AG09309 (cell line): ENCODE results near the gene SIDT2.

Source experiments
- DNase-seq: peaks from one replicate; pipeline ENCODE4 v3.0.0-alpha.2; 2010; ENCODE audit warnings: low read depth
- H3K4me3 ChIP-seq: 2 replicates; pipeline ENCODE4 v1.5.1; 2011; ENCODE audit warnings: mild to moderate bottlenecking, low read depth, low read length, moderate library complexity; ENCODE audit not compliant: control insufficient read depth
- TF ChIP-seq, protein P1 (sequence below): IDR thresholded peaks from 2 replicates; pipeline ENCODE4 v1.5.1; 2011; ENCODE audit warnings: mild to moderate bottlenecking, low read depth, low read length, inconsistent platforms; ENCODE audit not compliant: insufficient read depth, control insufficient read depth; ENCODE audit errors: missing control alignments

SIDT2 gene

DNA sequence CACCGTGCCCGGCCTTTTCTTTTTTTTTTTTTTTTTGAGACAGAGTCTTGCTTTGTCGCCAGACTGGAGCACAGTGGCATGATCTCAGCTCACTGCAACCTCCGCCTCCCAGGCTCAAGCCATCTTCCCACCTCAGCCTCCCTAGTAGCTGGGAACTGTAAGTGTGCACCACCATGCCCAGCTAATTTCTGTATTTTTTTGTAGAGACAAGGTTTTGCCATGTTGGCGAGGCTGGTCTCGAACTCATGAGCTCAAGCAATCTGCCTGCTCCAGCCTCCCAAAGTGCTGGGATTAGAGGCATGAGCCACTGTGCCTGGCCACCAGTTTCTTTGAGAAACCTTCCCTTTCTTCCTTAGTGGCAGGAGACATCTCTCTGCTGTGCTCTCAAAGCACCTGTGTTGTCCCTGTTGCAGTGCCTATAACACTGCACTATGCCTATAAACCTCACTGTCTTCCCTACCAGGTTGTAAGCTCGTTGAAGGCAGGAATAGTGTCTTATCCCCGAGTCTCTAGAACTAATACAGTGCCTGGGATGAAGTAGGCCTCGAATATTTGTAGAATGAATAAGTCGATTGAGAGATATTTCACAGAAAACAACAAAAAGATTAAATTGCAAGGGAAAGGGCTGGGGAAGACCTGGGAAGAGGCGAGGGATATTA lies 34.3 kb downstream of the SIDT2 start:
- DNase-seq: no peak
- no peak overlapping the region for H3K4me3 ChIP-seq
- TF ChIP-seq, protein P1, sequence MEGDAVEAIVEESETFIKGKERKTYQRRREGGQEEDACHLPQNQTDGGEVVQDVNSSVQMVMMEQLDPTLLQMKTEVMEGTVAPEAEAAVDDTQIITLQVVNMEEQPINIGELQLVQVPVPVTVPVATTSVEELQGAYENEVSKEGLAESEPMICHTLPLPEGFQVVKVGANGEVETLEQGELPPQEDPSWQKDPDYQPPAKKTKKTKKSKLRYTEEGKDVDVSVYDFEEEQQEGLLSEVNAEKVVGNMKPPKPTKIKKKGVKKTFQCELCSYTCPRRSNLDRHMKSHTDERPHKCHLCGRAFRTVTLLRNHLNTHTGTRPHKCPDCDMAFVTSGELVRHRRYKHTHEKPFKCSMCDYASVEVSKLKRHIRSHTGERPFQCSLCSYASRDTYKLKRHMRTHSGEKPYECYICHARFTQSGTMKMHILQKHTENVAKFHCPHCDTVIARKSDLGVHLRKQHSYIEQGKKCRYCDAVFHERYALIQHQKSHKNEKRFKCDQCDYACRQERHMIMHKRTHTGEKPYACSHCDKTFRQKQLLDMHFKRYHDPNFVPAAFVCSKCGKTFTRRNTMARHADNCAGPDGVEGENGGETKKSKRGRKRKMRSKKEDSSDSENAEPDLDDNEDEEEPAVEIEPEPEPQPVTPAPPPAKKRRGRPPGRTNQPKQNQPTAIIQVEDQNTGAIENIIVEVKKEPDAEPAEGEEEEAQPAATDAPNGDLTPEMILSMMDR: no peak

DNA sequence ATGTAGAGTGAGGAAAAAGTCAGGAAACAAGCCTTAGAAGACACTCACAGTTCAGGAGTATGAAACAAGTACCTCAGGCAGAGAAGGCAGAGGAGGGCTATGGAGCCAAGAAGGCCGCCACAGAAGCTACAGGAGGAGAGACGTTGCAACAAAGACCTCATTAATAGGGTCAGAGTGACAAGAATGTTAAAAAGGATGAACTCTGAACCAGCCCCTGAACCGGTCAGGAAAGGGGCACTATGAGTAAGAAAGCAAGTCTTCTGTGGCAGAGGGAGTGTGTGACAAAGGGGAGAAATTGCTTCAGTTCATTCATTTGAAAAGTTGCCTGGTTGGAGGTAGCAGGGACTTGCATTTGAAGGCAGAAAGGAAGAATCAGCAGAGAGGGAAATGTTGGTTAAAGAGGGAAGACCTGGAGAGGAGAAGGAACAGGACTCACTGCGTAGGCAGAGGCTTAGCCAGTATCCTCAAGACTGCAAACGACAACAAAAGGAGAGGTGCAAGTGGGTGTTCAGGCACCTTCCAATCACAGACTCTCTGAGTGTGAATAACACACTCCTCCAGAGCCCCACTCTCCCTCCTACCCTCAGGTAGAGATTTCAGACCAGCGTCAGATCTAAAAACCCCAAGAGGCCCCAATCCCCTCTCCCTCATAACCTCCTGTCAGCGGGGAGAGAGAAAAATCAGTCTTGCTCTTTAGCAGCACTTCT lies 36.0 kb downstream of the SIDT2 start:
- no peak for DNase-seq
- no peak overlapping the region for H3K4me3 ChIP-seq
- TF ChIP-seq, protein P1: no peak

DNA sequence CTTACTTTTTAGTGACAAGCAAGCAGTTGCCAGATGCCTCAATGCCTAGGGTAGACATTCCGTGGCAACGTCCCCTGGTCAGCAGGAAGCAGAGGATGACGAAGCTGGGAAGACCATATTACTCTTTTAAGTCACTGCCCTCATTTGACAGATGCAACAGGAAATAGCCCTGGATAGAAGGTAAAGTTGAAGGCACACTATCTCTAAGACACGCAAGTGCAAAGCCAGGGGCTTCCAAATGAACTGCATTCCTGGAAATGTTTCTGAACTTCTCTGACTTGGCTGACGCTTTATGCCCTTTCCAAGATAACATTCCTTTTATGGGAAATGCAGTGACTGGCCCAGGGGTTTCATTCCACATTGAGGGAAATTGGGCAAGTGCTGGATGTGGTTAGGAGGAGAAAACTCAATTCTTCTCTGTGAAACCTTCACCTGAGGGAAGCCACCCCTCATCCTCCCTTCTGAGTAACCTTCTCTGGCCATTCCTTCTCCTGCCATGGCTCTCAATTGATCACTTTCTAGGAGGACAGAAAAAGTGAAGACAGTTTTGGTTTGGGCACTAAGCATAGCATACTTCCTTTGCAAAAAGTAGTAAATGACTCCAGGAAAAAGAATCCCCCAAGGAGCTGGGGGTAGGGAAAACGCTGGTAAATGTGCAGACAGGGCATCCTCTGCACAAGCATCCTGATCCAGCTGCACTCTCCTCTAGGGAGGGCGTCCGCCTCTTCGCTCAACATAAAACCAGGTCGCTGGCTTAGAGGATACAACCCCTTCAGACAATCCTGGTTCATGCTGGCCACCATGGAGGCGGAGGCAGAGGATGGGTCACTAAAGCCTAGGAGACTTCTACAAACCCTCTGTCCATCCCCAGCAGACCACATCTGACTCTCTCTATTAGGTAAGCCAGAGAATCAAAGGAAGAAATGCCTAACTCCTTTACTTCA lies 38.9 kb downstream of the SIDT2 start:
- no peak overlapping the region for H3K4me3 ChIP-seq
- TF ChIP-seq, protein P1: no peak
- DNase-seq: peak; percentile 58

DNA sequence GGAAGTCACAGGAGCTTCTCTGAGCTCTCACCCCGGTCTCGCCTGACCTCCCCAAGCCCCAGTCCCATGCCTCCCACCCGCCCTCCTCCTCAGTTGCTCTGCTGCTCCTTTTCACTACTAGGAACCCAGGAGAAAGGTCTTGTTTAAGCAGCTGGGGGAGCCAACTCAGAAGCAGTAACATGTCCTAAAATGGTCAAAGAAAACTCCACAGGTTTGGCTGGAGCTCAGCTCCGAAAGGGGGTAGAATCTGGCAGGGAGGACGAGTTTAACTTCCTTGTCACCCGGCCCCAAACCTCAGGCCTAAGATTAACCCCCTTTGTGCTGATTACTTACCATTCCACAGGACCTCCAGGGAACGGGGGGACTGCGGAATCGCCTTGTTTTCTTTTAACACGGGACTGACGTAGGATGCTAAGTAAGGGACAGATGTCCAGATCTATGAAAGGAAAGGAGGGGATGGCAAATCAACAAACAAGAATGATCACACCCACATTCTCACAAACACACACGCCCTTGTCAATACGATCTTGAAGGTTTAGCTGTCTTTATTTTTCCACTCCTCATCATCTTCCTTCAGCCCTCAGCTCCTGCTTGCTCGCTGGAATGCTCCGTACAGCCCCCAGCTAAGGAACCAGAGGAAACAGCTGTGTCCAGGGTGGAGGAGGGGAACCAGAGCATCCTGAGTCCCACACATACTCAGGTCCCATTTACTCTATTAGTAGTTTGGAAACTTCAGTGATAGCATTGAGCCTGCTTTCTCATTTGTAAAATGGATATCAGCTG lies 39.8 kb downstream of the SIDT2 start:
- no peak overlapping the region for H3K4me3 ChIP-seq
- TF ChIP-seq, protein P1: no peak
- no peak for DNase-seq

DNA sequence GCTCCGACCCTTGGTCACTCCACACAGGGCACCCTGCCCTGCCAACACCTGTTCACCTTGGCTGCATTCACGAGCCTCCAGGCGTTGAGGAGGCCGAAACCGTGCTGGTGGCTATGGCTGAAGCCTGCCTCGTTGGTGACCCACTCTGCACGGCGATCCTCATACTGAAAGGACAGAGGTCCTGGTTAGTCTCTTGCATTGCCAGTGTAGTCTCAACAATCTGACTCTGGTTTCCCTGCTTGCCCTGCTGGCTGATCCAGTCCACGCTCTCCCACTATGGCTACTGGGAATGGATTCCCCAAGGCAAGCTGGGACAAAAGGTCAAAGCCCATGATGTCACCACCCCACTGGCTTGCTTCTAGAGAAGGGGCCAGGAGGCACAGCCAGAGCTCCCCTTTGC lies 40.5 kb downstream of the SIDT2 start:
- DNase-seq: no peak
- TF ChIP-seq, protein P1: no peak
- no peak overlapping the region for H3K4me3 ChIP-seq

DNA sequence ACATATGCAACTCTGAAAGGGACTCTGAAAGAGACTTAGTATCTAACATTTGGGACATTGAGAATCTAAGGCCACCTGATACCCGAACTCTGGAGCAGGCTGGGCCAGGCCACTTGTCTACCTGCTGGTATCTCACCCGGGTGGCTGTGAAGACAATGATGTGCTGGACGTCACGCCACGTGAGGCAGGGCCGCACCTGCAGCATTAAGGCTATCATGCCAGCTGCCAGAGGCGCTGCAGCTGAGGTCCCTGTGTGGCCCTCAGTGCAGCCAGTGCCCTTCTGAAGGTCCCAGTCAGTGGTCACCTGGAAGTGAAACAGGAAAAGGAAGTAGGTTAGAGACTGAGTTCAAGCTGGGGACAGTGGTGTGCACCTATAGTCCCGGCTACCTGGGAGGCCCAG lies 40.9 kb downstream of the SIDT2 start:
- TF ChIP-seq, protein P1: no peak
- no peak for DNase-seq

More for the DNA sequence above, 40.9 kb downstream of the SIDT2 start:
- H3K4me3 ChIP-seq: no peak overlapping the region
